ENCODE measurements around the gene COL27A1.

Gene COL27A1

GRCh38 chr9:114274217-114274616 lies 118.9 kb downstream of the COL27A1 start:
- DNase-seq: no peak

DNA sequence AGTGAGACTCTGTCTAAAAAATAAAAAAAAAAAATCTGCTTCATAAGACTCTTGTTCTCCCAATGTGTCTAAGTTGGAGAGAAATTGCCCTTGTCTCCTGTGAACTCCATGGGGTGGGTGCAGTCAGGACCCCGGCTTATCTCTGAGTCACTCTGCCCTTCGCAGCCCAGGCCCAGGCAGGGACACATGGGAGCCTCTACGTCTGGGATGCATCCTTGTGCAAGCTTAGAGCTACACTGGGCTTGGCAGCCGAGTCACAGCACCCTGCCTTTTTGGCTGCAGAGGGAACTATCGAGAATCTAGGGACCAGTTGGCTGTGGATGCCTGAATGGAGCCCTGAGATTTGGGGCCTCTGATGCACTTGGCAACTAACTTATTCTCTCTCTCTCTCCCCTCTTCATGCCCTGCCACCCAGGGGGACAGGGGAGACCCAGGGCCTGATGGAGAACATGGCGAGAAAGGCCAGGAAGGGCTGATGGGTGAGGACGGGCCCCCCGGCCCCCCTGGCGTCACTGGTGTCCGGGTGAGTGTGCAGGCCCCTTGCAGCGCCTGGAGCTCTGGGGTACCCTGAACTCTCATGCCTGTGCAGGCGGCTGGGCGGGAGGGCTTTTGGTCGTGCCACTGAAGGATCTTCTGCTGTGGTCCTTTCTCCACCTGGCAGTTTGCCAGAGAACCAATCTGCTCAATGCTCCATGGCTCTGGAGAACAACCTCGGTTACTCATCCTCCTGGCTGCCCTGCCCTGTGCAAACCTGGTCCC lies 120.1 kb downstream of the COL27A1 start:
- peak; percentile 17 for DNase-seq

DNA sequence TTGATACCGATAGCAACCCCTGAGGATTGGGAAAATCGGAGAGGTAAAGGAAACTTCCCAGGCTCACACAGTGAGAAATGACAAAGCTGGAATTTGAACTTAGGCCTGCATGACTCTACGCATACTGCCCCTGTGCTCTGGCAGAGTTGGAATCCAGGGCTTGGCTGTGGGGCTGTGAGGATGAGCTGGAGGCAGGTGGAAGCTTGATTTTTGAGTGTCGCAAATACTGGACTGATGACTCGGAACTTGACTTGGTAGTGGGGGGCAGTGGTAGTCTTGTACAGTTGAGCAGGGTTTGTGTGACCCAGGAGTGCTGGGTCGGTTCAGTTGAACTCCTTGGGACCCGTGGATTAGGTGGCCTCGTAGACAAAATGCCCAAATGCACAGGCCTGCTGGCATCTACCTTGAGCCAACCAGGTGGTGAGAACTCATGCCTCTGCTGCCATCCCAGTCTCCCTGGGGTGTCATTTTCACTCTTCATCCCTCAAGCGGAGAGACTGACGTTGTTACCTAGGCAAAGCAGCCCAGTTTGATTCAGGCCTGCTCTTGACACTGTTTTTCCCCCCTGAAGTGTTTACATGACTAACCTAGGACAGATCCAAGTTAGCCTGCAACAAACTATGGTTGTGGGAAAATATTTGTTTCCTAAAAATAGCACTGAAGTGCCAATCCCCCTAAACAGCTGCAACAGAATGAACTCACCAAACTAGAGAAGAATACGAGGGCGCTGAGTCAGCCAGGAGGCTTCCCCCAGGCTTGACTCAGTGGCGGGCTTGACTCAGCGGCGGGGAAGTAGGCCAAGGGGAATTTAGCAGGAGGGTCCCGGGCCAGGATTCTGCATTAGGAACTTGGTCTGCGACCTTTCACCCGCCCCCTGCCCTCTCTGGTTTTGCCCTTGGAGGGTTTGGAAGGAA lies 121.8 kb downstream of the COL27A1 start:
- DNase-seq: peak; percentile 95

DNA sequence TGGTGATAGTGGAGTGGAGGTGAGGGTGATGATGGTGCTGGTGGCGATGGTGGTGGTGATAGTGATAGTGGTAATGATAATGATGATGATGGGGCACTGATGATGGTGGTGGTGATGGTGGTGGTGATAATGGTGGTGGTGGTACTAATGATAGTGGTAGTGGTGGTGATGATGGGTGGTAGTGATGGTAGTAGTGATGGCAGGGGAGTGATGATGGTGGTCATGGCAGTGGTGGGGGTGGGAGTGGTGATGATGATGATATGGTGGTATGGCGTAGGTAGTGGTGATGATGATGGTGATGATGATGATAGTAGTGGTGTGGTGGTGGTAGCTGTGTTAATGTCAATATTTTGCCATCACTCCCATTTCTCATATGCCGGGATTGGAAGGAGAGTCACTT lies 123.0 kb downstream of the COL27A1 start:
- DNase-seq: no peak

- peak; percentile 84 for DNase-seq
Observed at GRCh38 chr9:114278881-114279570, 123.7 kb downstream of the COL27A1 start.

DNA sequence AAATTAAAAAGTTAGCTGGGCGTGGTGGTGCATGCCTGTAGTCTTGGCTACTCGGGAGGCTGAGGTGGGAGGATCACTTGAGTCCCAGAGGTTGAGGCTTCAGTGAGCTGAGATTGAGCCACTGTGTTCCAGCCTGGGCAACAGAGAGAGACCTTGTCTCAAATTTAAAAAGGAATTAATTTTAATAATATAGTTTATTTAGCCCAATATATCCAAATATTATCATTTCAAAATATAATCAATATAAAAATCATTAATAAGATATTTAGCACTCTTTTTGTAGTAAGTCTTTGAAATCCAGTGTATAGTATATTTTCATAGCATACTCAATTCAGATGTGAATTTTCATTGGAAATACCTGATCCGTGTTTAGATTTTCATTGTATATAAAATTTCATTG lies 124.4 kb downstream of the COL27A1 start:
- DNase-seq: no peak

DNA sequence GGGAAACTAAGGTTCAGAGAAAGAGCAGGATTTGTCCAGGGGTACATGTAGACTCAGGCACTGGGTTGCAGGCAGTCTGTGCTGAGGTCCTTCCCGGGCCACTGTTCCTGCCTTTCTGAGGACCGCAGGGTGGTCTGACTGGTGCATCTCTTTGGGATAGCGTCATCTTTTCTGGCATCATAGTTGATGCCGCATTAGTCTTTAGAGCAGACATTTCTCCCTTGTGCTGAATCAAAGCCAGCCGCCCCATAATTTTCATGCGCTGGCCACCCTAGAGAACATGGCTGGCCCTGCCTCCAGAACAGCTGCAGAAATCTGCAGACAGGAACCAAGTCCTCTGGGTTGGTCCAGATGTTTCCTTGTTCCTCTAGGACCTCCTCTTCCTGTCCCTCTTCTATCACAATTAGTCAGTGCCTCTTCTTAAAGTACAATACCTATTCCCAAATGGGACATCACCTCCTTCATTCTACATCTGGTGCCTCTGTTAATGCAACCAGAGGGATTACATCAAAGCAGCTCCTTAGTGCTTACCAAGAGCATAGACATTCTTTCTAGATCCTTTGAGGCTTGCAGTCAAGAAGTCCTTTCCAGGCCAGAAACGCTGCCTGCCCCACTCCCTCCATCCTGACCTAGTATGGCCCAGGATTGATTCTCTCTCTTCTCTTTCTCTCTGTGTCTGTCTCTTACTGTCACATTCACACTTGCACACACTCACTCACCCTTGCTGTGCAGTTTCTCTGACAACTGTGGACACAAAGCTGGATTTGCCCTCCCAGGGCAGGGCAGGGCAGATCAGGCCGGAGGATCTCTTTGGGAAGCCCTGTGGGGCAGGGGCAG lies 125.5 kb downstream of the COL27A1 start:
- DNase-seq: peak; percentile 91

DNA sequence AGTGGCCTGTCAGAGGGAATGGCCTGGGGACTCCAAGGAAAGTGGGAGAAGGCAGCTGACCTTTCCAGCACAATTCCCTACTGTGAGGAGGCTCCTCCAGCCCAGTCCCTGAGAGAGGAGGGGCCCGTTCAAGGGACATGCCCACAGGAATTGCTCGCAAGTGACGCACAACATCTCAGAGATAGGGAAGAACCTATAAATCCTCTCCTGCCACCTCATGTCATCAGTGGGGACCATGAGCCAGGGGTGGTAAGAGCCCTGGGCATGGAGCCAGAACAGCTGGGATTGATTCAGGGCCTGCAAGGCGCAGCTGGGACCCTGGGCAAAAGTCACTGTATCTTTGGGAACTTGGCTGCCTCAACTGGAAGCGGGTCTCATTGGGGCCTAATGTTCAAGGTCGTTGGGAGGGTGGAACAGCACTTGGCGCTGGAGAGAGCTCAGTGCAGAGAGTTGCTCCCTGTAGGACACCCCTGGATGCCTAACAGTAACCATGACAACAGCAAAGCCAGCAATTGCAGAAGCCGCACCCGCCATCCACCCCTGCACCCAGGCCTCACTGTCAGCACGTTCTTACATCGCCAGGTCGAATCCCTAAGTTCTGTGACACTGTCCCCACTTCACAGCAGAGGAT lies 126.3 kb downstream of the COL27A1 start:
- peak; percentile 95 for DNase-seq

GRCh38 chr9:114282104-114282485 lies 126.8 kb downstream of the COL27A1 start:
- DNase-seq: no peak

DNA sequence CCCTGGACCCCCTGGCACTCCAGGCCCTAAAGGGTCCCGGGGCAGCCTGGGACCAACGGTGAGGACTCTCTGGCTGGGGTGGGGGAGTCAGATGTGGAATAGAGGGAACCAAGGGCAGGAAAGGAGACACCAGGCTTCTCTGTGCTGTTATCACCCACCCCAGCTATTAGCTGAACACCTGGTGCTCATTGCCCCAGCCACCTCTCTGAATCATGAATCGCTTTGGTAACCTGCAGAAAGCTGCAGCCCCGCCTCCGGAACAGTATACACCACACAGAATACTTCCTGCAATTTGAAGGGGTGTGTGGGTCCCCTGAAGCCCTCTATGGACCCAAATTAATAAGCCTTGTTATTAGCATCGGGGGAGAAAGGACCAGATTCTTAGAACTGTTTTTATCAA lies 127.2 kb downstream of the COL27A1 start:
- DNase-seq: no peak

- peak; percentile 95 for DNase-seq
Observed at GRCh38 chr9:114282926-114283325, 127.6 kb downstream of the COL27A1 start.

GRCh38 chr9:114283551-114284111 lies 128.3 kb downstream of the COL27A1 start:
- DNase-seq: no peak

- DNase-seq: no peak
Observed at GRCh38 chr9:114284316-114285060, 129.2 kb downstream of the COL27A1 start.

DNA sequence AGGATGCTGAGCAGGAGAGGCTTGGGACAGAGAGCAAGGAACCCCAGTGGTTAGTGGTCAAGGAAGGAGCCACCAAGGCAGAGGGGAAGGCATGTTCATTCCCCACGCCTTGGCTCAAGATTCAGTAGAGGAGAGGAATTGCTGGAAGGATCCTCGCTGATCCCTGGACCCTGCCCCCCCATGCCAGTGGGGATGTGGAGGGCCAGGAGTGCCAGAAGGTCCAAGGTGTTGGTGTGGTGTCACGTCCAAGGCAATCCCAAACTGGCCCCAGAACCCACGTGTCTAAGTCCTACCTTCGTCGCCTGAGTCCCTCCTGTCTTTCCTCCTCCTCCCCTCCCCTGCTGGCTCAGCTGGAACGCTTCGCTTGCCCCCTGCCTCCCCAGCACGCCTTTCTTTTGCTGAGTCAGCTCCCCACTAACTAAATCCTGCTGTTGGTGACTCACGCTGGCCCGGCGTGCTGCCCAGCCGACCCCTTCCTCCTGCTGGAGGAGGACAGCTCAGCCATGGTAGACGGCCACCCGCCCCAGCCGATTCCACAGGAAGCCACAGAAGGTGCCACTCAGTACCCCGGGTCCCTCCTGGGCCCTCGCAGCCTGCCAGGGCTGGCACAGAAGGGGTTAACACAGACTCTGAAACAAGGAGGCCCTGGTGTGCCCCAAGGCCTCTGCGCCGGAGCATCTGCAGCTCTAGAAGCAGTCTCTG lies 130.0 kb downstream of the COL27A1 start:
- peak; percentile 96 for DNase-seq

DNA sequence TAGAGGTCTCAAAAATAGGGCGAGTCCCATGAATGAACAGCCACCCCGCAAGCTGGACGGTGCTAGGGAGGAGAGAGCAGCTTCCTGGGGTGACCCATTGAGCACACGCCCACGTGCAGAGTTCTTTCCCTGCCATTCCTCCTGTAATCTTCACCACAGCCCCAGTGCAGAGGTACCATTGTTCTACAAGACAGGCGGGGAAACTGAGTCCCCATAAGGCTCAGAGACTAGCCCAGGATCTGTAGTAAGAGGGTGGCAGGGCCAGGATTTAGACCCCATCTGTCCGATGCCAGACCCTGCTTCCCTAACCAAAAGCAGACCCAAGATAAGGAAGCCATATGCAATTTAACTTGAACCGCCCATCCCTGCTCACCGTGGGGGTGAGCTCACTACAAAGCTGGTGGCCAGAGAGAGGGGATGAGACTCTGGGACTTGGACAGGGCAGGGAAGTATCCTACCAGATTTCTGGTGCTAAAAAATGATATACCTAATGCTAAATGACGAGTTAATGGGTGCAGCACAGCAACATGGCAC lies 130.9 kb downstream of the COL27A1 start:
- no peak for DNase-seq

- peak; percentile 27 for DNase-seq
Observed at GRCh38 chr9:114287001-114287762, 131.8 kb downstream of the COL27A1 start.

GRCh38 chr9:114287763-114288192 lies 132.4 kb downstream of the COL27A1 start:
- DNase-seq: no peak

DNA sequence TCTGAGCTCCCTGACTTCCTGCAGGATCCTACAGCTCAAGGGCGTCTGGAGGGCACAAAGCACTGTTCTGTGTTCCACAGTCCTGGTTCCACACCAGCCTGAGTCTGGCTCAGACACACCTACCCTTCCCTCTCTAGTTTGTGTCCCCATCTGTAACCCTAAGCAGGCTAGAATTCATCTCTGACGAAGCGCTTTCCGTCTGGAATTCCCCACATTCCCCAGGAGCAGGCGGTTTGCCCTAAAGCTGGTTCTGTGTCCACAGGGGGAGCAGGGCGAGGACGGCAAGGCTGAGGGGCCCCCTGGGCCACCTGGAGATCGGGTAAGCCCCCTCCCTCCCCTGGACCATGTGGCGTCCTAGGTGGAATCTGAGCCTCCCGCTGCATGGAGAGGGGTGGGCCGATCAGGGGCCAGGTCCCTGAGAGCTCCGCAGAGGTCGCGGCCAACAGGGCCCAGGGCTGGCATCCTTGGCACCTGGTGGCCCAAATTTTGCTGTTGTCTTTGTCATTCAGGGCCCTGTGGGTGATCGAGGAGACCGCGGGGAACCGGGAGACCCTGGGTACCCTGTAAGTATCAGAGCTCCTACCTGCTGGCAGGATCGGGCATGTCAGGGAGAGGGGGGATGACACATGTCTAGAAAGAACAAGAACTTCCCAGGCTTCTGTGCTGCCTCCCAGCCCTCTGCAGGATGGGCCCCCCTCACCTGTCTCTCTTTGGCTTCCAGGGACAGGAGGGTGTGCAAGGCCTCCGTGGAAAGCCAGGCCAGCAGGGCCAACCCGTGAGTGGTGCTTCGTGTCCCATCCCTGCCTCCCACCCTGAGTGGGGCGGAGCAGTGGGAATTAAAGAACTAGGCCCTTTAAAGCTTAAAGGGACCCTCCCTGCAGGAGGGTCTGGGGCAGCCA lies 133.1 kb downstream of the COL27A1 start:
- peak; percentile 83 for DNase-seq

All from fibroblast of skin of scalp (primary cell).